ENCODE measurements around the gene C1orf53.

GRCh38 chr1:197937381-197937780 lies 35.0 kb downstream of the C1orf53 start:
- TF ChIP-seq CTCF (conservative IDR thresholded peaks at IDR 0.05; ENCODE audit: low read depth, low read length) (no peak), RAD21 (IDR thresholded peaks at IDR 0.05; ENCODE audit: low read length) (no peak), POLR2A (IDR thresholded peaks at IDR 0.05; ENCODE audit: low read depth, low read length) (no peak), MAZ (IDR thresholded peaks at IDR 0.05; ENCODE audit: borderline replicate concordance, low read depth, low read length) (no peak), RCOR1 (IDR thresholded peaks at IDR 0.05; ENCODE audit: insufficient replicate concordance, low read length) (no peak), MXI1 (IDR thresholded peaks at IDR 0.05; ENCODE audit: borderline replicate concordance, low read depth, low read length) (no peak), ELK1 (IDR thresholded peaks at IDR 0.05; ENCODE audit: borderline replicate concordance, low read depth, low read length) (no peak), RFX5 (IDR thresholded peaks at IDR 0.05; ENCODE audit: low read depth, low read length) (no peak), SMC3 (IDR thresholded peaks at IDR 0.05; ENCODE audit: low read depth, low read length) (no peak), CEBPB (IDR thresholded peaks at IDR 0.05; ENCODE audit: low read depth, low read length) (no peak)
- TF ChIP-seq, protein P1, sequence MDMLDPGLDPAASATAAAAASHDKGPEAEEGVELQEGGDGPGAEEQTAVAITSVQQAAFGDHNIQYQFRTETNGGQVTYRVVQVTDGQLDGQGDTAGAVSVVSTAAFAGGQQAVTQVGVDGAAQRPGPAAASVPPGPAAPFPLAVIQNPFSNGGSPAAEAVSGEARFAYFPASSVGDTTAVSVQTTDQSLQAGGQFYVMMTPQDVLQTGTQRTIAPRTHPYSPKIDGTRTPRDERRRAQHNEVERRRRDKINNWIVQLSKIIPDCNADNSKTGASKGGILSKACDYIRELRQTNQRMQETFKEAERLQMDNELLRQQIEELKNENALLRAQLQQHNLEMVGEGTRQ (IDR thresholded peaks at IDR 0.05; ENCODE audit: low read depth, low read length) = no peak
